ENCODE data around the gene ARFGAP2.
"Not testable (repeated sequence)": the region's sequence is repeated elsewhere in the genome, so short reads cannot be mapped to it uniquely, and the experiment has no call there.

DNA sequence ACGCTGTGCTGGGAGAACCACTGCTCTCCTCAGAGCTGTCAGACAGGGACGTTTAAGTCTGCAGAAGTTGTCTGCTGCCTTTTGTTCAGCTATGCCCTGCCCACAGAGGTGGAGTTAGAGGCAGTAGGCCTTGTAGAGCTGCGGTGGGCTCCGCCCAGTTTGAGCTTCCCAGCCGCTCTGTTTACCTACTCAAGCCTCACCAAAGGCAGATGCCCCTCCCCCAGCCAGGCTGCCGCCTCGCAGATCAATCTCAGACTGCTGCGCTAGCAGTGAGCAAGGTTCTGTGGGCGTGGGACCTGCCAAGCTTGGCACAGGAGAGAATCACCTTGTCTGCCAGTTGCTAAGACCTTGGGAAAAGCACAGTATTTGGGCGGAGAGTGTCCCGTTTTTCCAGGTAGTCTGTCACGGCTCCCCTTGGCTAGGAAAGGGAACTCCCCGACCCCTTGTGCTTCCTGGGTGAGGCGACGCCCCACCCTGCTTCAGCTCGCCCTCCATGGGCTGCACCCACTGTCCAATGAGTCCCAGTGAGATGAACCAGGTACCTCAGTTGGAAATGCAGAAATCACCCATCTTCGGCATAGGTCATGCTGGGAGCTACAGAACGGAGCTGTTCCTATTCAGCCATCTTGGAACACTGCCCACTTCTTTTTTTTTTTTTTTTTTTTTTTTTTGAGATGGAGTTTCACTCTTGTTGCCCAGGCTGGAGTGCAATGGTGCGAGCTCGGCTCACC lies 57.6 kb downstream of the ARFGAP2 start:
- TF ChIP-seq, protein P1, sequence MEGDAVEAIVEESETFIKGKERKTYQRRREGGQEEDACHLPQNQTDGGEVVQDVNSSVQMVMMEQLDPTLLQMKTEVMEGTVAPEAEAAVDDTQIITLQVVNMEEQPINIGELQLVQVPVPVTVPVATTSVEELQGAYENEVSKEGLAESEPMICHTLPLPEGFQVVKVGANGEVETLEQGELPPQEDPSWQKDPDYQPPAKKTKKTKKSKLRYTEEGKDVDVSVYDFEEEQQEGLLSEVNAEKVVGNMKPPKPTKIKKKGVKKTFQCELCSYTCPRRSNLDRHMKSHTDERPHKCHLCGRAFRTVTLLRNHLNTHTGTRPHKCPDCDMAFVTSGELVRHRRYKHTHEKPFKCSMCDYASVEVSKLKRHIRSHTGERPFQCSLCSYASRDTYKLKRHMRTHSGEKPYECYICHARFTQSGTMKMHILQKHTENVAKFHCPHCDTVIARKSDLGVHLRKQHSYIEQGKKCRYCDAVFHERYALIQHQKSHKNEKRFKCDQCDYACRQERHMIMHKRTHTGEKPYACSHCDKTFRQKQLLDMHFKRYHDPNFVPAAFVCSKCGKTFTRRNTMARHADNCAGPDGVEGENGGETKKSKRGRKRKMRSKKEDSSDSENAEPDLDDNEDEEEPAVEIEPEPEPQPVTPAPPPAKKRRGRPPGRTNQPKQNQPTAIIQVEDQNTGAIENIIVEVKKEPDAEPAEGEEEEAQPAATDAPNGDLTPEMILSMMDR (IDR thresholded peaks at IDR 0.05; ENCODE audit: insufficient read depth, low read length, poor library complexity, severe bottlenecking) = not testable (repeated sequence)
- not testable (repeated sequence) for TF ChIP-seq EZH2phosphoT487 (conservative IDR thresholded peaks at IDR 0.05; ENCODE audit: low read length)

Data from SU-DHL-6 (cell line).